HS-27A (cell line): ENCODE measurements around the gene TRAF3.
"Not testable (repeated sequence)": the region's sequence is repeated elsewhere in the genome, so short reads cannot be mapped to it uniquely, and the experiment has no call there.

ENCODE experiments used
- DNase-seq: peaks from one replicate; pipeline ENCODE4 v3.0.0-alpha.2; 2012; ENCODE audit warnings: low read depth, missing footprints

TRAF3 gene

DNA sequence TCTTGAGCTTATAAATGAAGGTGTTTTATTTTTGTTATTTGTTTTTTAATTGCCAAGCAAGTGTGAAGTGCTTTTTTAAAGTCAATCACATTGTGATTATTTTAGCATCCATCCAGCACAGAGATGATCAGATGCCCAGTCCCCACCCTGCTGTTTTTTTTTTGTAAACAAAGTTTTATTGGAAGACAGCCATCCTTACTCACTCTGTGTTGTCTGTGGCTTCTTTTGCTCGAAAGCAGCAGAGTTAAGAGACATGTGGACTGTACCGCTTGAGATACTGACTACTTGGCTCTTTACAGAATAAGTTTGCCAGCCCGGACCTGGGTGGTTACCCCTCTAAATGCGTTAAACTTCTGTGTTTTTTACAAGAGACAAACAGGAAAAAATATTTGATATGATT is 114.3 kb downstream of the TRAF3 start:
- no peak for DNase-seq

DNA sequence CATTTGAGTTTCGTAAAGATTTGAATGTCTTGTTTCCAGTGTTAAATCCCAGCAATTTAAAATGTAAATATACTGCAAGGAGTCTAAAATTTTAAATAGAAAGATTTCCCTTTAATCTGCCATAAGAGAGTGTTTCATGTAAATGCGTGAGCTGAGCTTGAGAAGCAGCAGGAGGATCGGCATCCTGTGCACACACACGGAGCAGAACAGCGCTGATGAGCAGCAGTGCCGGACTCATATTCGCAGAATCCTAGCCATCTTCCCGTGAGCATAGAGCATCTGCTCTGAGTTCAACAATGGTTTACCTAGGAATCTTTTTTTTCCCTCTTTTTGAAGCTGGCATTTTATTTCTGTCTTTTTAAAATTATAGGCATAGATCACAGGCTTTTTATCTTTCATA is 115.4 kb downstream of the TRAF3 start:
- DNase-seq = no peak

DNA sequence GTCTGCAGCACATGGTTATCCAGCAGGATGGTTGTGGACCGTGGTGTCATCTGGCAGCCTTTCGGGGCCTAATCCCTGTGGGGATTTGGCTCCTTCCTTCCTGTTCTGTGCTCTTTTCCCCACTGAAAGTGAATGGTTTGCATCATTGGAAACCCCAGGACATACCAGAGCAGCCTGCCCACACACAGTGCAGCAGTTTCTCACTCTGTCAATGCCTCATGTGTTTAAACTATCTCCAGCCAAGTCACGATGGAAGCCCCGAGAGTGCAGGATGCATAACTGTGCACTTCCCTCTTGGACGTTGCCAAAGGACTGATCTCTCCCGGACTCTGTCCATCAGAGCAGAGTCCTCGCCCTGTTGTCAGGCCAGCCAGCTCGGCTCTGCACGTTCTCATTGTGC is 116.2 kb downstream of the TRAF3 start:
- DNase-seq = no peak

DNA sequence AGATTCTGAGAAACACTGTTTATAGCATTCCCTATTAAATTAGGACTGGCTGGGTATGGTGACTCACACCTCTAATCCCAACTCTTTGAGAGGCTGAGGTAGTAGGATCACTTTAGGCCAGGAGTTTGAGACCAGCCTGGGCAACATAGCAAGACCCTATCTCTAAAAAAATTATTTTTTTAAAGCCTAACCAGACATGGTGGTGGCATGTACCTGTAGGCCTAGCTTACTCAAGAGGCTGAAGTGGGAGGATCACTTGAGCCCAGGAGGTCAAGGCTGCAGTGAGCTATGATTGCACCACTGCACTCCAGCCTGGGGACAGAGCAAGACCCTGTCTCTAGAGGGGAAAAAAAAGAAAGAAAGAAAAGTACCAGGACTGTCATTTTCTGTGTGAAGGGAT is 119.5 kb downstream of the TRAF3 start:
- DNase-seq = not testable (repeated sequence)

DNA sequence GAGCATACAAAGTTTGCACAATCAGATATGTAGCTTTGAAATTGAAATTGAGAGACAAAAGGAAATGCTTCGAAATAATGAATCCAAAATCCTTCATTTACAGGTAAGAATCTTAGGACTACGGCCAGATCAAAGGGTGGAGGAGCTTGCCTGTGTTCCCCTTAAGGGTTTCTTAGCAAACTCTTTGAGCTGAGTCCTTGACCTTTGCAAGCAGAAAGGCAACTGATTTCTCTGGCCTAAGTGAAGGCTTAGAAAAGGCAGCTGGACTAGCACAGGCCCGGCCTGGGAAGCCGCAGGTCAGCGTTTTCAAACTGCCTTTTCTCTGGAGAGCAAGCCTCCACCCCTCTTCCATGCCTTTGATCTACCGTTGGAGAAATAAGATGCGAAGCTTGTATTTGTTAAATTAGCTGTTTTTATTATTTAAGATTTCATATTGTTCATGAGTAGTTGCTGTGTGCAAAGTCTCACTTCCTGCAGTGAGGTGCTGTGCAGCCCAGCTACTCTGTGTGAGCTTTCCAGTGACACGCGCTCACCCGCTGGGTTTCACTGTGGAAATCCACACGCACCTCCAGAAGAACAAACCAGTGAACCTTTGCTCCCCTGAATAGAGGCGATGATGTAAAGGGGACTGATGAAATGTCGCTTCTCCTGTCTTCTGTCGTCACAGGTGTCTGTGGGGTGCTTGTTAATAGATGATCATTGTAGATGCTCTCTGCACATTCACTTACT is 120.2 kb downstream of the TRAF3 start:
- no peak for DNase-seq

DNA sequence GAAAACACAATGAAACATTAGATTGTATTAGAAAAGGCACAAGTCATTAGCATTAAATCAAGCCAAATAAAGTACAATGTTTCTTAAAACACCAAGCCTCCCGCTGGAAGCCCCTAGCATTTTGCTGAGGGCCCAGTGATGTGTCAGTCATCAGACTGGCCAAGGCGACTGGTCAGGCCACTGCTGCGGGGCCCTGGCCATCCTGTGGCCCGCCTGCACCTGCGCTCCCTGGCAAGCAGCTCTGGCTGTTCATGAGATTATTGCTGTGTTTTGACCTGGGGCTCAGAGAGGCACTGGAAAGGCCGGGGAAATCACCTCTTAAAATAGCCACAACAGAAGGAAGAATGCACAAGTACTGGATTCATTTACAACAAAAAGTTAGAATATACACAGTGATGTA is 121.0 kb downstream of the TRAF3 start:
- DNase-seq = no peak

DNA sequence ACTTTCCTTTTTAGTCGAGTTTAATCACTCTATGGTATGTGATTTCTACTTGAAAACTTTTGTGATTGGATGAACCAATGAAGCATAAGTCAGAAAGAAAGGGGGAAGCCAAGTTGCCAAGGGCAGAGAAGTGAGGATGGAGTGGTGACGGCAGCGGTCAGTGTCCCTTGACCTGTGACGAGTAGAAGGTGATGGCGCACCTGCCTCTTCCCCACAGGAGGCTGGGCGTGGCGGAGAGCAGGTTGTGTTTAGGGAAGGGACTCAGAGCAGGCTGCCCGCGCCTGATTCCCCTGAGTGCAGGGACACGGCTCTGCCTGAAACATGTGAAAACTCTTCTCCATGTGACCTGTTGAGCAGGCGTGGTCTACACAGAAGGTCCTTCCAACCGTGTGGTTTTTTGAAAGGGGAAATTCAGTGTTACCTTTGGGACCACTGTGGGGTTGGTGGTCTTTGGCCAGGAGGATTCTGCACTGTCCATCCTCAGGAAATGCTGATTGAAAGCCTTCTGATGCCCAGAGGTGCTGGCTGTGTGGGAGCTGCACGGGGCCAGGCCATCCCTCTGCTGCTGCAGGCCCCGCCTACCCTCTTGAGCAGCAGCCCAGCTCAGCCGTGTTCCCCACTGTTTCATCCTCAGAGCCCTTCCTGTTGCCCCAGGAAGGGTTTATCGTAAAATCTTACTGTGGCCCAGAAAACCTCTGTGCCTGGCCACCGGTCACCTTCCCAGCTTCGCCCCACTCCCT is 121.7 kb downstream of the TRAF3 start:
- no peak for DNase-seq

DNA sequence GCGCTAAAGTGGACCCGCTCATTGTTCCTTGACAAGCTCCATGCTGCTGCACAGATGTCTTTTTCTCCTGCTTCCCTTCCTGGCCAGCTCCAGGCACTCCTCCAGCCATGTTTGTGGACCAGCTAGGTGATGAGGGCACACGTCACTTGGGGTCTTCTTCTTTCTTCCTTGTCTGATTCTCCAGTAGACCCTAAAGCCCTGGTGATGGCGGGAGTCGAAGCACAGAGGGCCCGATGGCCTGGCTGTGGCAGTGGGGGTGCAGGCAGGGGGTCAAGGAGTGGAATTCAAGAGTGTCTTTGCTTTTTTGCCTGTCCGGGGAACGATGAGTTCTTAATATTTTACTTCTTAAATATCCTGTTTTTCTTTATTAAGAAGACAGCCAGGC is 122.3 kb downstream of the TRAF3 start:
- DNase-seq = no peak

DNA sequence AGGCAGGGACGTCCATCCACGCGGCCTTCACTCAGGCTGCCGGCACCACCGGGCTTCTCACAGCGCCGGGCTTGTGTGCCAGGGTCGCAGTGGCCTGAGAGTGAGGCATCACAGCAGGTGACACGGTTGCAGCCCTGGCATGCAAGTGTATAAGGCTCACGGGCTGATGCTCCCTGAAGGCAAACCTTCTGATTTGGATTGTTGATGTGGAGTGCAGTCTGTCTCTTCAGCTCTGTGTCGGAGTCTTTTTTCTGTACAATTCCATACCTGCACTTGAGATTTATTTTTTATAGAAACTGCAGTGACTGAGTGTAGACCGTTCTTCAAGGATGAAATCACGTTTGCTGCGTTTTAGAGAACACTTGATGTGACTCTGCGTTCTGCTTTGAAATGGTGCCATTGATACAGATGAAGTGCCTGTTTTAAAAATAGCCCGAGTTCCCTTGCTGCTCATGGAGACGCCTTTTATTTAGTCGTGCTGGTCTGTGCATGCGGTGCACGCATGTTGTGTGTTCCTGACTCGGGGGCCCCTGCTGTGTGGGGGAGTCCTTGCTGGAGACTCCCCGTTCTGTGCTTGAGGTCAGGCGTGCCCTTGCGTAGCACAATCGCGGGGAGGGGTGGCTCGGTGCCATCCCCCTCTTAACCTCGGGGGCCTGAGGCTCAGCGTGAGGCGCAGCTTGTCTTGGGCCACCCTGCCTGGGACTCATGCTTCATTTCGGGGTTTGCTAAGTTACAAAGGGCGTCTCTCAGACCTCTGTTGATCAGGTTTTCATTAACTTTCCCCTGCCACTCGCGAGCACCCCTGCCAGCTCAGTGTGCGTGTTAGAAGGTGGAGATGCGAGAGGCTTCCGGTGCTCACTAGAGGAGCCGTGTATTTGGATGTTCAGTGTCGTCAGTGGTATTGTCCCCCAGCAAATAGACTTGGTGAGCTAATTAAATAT is 123.7 kb downstream of the TRAF3 start:
- DNase-seq = no peak

DNA sequence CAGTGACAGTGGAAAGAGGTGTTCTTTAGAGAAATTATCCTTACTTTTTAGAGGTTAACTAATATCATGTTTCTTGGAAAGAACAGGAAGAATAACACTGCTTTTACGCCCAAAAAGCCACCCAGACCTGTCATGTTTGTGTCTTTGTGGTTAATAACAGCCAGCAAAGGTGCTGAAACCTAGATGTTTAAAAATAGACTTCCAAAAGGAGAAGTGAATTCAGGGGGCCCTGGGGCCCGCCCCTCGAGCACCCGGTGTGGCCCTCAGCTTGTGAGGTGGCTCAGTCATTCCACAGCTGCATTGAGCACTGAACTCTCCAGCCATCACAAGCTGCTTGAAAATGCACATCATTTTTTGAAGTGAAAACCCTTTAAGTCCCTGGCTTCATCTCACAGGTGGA is 124.4 kb downstream of the TRAF3 start:
- DNase-seq = no peak

DNA sequence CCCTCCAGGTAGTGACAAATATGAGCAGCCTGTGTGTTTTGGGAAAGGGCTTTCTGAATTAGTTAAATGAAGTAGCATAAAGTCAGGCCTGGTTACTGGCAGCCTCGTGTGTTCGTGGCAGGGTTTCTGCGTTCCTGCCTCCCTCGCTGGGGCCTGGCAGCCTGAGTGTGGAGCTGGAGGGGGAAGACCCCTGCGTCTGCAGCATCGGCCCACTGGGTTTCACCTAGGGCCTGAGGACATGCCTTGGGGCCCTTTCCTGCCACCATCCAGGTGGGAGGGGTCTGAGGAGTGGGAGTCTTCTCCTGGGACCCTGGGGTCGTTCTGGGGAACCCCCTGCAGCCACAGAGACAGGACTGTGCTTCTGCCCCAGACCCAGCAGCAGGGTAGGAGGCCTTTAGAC is 124.8 kb downstream of the TRAF3 start:
- DNase-seq = no peak

DNA sequence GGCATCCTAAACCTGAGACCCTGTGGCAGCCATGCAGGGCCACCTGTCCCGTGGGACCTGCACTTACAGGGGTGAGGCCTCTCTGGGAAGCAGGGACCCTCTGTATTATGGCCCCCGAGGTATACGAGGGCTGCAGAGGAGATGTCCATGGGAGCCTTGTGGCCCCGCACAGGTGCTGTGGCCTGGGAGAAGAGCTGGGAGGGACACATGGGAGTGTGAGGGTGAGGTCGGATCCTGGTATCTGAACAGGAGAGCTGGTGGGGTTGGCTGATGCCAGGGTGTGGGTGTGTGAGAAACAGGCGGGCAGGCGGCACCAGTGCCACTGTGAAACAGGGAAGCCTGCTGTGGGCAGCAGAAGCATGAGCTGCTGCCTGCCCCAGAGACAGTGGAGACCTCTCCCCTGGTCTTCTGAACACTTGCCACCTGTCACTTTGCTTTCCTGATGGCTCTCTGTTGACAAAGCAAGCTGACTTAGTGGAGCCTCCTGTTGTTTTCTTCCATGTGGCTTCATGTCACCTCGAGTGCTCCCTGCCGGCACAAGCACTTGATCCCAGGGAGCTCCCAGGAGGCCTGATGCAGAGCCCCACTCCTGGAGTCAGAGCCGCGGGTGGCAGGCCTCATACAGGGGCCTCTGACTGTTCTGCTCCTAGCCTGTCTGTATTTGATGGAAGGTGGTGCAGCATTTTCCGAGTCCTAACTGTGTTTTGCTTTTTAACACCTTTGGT is 125.4 kb downstream of the TRAF3 start:
- DNase-seq = no peak

DNA sequence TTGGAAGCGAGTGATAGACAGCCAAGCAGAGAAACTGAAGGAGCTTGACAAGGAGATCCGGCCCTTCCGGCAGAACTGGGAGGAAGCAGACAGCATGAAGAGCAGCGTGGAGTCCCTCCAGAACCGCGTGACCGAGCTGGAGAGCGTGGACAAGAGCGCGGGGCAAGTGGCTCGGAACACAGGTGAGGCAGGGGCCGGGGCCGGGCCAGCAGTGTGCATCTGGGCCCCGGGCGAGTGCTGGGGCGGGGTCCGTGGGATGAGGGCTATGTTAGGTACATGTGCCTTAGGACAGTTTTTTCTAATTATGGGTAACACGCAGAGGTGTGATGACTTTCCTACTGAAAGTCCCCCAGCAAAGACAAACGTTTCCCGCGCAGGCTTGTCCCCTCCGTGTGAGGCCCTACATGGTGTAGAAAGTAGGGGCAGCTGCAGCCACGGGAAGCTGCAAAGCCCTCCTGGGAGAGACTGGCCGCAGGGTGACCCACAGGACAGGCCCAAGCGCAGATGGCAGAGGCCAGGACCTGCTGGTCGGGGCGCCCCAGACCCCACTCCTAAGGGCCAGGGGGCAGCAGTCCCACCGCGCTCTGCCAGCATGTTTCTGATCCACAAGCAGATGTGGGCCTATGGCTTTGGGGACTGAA is 126.1 kb downstream of the TRAF3 start:
- DNase-seq = no peak

DNA sequence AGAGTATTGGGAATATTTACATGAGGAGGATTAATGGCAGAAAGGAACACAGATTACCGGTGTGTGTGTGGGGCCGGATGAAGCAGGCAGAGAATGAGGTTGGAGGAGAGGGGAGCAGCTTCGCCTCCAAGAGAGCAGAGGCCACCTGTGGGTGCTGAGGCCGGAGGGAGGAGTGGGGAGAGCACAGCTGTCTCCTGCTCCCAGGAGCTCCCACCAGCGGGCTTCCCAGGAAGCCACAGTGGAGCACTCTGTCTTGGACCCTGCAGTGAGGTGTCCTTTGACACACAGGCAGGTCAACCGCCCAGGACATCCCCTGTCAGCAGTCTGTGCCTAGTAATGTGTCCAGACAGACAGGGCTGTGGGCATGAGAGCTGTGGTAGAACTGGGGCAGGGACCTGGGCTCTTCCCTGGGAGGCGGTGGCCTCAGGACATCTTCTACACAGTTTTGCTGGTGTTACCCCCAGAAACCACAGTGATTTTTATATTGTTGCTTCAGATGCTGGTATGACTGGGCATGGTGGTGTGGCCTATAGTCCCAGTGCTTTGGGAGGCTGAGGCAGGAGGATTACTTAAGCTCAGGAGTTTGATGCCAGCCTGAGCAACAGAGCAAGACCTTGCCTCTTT is 126.8 kb downstream of the TRAF3 start:
- DNase-seq = no peak

DNA sequence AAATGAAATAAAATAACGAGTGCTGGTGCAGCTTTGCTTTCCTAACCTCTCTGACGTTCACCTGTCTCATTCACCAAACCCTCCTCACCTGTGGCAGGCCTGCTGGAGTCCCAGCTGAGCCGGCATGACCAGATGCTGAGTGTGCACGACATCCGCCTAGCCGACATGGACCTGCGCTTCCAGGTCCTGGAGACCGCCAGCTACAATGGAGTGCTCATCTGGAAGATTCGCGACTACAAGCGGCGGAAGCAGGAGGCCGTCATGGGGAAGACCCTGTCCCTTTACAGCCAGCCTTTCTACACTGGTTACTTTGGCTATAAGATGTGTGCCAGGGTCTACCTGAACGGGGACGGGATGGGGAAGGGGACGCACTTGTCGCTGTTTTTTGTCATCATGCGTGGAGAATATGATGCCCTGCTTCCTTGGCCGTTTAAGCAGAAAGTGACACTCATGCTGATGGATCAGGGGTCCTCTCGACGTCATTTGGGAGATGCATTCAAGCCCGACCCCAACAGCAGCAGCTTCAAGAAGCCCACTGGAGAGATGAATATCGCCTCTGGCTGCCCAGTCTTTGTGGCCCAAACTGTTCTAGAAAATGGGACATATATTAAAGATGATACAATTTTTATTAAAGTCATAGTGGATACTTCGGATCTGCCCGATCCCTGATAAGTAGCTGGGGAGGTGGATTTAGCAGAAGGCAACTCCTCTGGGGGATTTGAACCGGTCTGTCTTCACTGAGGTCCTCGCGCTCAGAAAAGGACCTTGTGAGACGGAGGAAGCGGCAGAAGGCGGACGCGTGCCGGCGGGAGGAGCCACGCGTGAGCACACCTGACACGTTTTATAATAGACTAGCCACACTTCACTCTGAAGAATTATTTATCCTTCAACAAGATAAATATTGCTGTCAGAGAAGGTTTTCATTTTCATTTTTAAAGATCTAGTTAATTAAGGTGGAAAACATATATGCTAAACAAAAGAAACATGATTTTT is 128.2 kb downstream of the TRAF3 start:
- no peak for DNase-seq

DNA sequence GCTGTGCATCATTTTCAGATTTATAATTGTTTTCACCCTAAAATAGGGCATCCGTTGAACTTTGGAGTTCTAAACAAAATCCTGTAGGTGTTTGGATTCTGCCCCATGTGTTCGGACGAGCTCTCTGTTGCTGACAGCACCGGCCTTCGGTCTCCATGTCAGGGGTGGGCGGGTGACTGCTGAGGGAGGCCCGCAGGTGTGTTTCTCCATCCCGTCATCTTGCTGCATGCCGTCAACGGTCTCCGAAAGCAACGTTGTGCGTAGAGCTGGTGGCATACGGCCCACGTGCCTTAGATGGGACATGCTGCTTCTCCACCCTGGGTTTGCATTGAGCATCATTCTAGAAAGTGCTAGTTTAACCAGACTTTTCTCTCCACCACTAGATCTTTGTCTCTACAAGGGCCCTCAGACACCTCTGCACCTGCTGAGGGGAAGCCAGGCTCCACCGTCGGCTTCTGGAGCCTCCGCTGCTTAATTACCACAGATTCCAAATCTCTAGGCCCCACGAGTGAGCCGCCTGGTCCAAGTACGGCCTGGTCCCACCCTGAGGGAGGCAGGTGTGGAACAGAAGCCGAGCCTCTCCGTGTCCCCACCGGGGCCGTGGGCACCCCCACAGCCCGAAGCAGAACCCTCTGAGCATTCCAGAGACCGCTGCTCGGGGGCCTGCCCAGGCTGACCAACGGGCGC is 129.5 kb downstream of the TRAF3 start:
- DNase-seq = no peak

DNA sequence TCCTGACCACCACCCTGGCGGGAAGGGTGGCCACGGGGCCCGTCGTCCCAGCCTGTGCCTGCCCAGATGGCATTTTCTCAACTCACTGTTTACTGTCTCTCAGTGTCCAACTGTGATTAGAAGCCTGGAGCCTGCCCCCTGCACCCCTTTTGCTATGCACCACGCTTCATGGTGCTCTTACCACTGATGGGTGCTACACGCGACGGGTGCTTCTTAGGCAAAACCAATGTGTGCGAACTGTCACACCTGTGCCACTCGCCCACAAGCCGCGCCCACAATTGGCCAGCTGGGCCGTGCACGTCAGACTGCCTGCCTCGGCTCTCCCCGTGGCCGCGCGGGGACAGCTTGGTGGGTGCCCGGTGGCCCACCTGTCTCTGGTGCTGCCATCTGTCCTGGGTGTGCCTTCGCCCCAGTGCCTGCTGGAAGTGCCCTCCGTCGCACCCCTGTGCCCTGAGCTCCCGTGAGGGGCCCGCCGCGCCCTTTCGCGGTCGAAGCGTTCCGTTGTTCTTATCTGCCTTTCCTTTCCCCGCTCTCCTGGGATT is 130.1 kb downstream of the TRAF3 start:
- no peak for DNase-seq

DNA sequence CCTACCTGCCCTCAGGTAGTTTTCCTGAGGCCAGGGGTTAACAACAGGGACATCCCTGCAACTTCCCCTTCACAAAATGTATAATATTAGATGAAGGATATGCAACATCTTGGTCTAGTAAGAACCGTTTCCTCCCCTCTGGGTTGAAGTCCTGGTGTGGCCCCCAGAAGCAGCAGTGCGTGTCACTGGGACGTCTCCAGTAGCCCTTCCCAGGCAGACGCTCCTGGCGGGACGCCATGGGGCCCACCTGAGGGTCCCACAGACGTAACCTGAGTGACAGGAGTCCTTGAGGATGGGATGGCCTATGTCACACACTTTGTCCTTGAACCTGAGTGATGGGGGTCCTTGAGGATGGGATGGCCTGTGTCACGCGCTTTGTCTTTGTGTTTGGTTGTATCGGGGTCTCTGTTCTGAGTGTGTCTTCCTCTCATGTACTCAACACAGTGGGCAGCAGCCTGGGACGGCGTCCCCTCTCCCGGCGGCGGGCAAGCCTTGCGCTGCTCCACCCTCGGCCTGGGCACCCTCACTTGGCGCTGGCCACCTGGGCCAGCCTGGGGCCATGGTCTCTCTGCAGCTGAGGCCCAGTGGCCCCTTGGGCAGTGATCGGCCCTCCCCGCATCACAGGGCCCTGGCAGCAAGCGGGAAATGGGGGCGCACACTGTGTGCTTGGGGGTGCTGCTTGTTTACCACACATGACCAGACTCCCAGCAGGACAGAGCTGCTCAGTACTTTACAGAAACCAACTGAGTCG is 130.9 kb downstream of the TRAF3 start:
- DNase-seq = no peak
